Activated CD8-positive, alpha-beta memory T cell treated with anti-CD3 and anti-CD28 coated beads, Interleukin-2, amount 10 ng/mL, durations not matched to agents 7 days and 5 days (primary cell): ENCODE results near the gene CDC6. TPM values are rescaled to one million over a fixed set of nuclear protein-coding genes. Genes with fewer than 3 reads are reported as not detected.
A peak's percentile ranks its signal among the peaks of the same experiment; 100 is the strongest.

Experiments
- ATAC-seq: fragments of 150-1000 bp; cut with Tn5 transposase; one replicate; pipeline ENCODE4 v1.10.0; 2021; ENCODE audit warnings: moderate library complexity
- CTCF ChIA-PET: fragments of 350-600 bp; sonication (Branson Sonifier 250); formaldehyde crosslinking; loops from one replicate; lab custom pipeline; 2021; ENCODE audit warnings: antibody characterized with exemption; lab: Charles Lee
- DNase-seq: peaks from one replicate; pipeline ENCODE4 v3.0.0-alpha.2; 2020
- H3K27ac Mint-ChIP-seq: one replicate; pipeline ENCODE4 v1.8.0; 2021; ENCODE audit warnings: mild to moderate bottlenecking, mixed read lengths
- H3K27me3 Mint-ChIP-seq: one replicate; pipeline ENCODE4 v1.8.0; 2021; ENCODE audit warnings: mixed read lengths
- H3K36me3 Mint-ChIP-seq: one replicate; pipeline ENCODE4 v1.8.0; 2021; ENCODE audit warnings: mild to moderate bottlenecking, mixed read lengths
- H3K4me1 Mint-ChIP-seq: one replicate; pipeline ENCODE4 v1.8.0; 2021; ENCODE audit warnings: mixed read lengths
- H3K4me3 Mint-ChIP-seq: one replicate; pipeline ENCODE4 v1.8.0; 2021; ENCODE audit warnings: mild to moderate bottlenecking, moderate library complexity, mixed read lengths
- H3K9me3 Mint-ChIP-seq: one replicate; pipeline ENCODE4 v1.8.0; 2022; ENCODE audit warnings: low read depth, mixed read lengths
- total RNA-seq, 2 experiments: library from RNA; stranded (reverse); gene quantifications; one replicate each; pipeline ENCODE4 v1.2.3, GENCODE V29; 2021

CDC6 gene
- total RNA-seq, 2 experiments from 2014 or later, result 109 to 111 TPM

DNA sequence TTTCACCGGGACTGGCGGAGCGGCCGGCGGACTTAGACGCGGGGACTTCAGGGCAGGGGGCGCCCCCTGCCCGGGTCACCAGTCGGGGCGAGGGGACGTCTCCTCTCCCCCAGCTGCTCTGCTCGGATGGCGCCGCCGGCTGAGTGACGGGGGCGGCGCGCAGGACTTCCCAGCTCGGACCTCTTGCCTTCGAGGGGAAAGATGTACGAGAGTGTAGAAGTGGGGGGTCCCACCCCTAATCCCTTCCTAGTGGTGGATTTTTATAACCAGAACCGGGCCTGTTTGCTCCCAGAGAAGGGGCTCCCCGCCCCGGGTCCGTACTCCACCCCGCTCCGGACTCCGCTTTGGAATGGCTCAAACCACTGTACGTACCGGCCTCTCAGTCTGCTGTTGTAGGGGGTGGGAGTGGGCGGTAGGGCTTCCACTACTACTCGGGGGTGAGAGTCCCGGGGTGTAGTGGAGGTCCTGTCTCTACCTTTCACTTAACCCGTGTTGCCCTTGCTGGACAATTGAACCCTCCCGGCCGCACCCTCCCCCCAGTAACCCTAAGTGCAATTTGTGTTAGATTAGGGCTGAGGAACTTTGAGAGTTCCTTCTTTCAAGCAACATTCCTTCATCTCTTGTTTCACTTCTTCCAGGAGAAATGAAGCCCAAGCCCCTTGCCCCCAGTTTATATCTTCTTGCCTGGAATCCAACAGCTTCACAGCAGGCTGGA, 55.0 kb downstream of the CDC6 start:
- ATAC-seq, result no peak

DNA sequence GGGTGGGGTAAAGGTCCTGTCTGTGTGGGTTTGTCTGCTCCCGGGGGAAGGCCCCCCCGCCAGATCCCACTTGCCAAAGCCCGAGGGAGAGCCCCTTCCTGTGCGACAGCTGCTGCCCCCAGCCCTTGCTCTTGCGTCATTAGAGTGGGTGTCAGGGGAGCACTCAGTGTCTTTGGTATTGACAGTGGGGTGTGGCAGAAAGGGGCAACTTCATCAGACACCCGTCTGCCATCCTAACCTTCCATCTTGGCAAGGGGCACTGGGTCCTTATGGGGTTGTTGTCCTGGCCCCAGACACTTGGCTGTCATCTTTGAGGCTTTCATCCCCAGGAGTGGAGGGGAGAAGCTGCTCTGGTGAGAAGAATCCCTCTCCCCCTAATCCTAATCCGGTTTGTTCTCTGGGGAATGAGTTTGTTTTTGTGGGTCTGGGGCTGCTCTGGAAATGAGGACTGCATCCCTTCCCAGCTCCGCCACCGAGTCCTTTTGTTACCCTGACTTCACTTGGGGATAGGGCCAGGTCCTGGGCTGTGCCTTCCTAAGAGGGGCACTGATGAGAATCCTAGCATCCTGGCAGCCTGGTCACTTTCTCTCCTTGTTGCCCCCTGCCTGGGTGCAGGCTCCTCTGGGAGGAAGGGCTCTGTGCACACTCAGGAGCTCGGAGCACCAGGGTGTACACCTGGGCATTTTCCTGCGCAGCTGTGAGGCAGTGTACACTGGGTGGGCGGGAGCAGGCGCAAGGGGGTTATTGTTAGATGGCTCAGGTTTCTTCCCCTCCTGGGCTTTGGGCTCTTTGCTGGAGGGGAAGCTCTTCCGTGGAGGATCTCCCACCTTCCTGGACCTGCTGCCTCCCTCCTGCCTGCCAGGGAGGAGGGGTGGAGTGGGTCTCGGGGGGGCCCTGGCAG, 55.8 kb downstream of the CDC6 start:
- H3K36me3 Mint-ChIP-seq, result peaks cover 12% of the 10 kb centered on the region
- ATAC-seq (no peak), DNase-seq (no peak)
- H3K4me1 Mint-ChIP-seq, result peaks cover 78% of the 10 kb centered on the region
- no peak overlapping the region for H3K27ac Mint-ChIP-seq
- H3K9me3 Mint-ChIP-seq, result no peaks in the 10 kb centered on the region
- no peaks in the 10 kb centered on the region for H3K27me3 Mint-ChIP-seq
- CTCF ChIA-PET, result interaction anchor here (1.2 to 4.1 kb wide), 5 partner anchors 9 to 40 kb away, joined by 3 to 21 read pairs (median 16); no protein-coding TSS in a partner anchor
- peak overlapping the region; percentile 11 for H3K4me3 Mint-ChIP-seq

More for the DNA sequence above, 55.0 kb downstream of the CDC6 start:
- Mint-ChIP-seq H3K4me1 (peaks cover 79% of the 10 kb centered on the region), H3K36me3 (peaks cover 19% of the 10 kb centered on the region), H3K4me3 (peak overlapping the region; percentile 41), H3K9me3 (no peaks in the 10 kb centered on the region), H3K27ac (peak overlapping the region; percentile 7), H3K27me3 (no peaks in the 10 kb centered on the region)
- CTCF ChIA-PET, result interaction anchor here (1.2 to 4.1 kb wide), 2 partner anchors 17 to 39 kb away, joined by 4 to 20 read pairs; no protein-coding TSS in a partner anchor
- DNase-seq, result no peak

DNA sequence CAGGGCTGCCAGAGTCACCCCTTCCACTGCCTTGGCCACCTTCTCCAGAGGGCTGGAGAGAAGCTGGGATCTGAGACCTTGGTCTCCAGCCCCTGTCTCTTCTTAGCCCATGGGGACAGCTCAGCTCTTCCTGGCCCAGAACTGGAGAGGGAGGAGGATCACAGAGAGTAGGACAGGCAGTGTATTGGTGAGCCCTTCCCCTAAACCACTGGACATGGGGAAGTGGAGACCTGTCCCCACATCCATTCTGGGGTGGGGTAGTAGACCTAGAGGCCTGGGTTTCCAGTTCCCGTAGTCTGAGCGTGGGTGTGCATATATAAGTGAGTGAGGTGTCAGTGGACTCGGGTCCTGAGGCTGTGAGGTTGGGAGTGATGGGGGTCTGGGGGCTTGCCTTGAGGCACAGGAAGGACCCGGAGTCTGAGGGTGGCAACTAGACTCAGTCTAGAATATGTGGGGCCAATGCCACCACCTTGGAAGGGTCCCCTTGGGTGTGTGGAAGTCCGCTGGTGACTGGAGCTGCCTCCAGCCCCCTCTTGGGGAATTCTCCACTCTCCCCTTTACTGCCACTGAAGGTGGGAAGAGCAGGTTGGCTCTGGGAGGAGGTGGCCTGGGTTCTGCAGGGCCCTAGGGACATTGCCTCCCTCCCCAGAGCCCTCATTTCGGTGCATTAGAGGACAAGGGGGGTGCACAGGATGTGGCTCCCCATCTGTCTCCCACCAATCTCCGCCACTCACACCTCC, 56.9 kb downstream of the CDC6 start:
- H3K27me3 Mint-ChIP-seq, result no peaks in the 10 kb centered on the region
- peaks cover 13% of the 10 kb centered on the region for H3K36me3 Mint-ChIP-seq
- peaks cover 73% of the 10 kb centered on the region for H3K4me1 Mint-ChIP-seq
- peak overlapping the region; percentile 21 for H3K4me3 Mint-ChIP-seq
- H3K27ac Mint-ChIP-seq, result peak overlapping the region; percentile 34
- CTCF ChIA-PET, result interaction anchor here (1.5 to 4.1 kb wide), 5 partner anchors 8 to 41 kb away, joined by 3 to 21 read pairs (median 16); no protein-coding TSS in a partner anchor
- ATAC-seq, result no peak
- no peak for DNase-seq
- H3K9me3 Mint-ChIP-seq, result no peaks in the 10 kb centered on the region

DNA sequence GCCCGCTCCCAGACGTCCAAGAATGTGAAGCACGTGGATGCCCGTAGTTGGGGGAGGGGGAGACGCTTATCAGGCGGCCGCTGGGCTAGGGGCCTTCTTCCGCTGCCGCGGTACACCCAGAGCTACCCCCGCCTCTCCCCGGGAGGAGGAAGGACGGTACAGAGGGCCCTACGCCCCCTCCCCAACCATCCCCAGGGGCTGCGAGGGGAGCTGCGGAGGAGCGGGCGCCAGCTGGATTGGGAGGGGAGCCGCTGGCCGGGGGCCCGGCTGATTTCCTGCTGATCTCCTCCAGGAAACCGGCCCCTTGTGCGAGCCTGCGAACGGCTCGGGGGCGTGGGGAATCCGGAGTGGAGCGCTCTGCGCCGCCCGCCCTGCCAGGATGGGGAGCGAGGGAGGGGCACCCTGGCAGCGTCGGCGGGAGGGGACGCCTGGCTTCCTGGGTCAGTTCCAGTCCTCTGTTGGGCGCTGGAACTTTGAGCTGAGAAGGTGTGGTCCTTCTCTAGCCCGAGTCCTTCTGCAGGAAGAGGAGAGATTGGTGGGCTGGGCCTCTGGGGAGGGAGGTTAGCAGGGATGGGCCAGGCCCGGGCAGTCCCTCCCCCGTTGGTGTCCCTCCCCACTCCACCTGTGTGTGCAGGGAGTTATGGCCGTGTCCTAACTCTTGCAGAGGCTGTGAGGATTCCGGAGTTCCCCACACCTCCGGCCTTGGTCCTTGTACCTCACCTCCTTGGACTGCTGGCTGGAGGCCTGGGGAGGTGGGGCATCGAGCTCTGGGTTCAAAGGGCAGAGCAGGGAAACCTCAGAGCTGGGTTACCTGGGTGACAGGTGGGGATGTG, 57.7 kb downstream of the CDC6 start:
- CTCF ChIA-PET, result interaction anchor here (0.6 to 4.1 kb wide), 12 partner anchors 10 to 232 kb away, joined by 3 to 21 read pairs (median 4); no protein-coding TSS in a partner anchor
- Mint-ChIP-seq H3K9me3 (no peaks in the 10 kb centered on the region), H3K4me3 (no peak overlapping the region), H3K36me3 (peaks cover 8% of the 10 kb centered on the region), H3K4me1 (peaks cover 69% of the 10 kb centered on the region), H3K27ac (peak overlapping the region; percentile 56), H3K27me3 (no peaks in the 10 kb centered on the region)
- DNase-seq (no peak), ATAC-seq (peak; percentile 6)

DNA sequence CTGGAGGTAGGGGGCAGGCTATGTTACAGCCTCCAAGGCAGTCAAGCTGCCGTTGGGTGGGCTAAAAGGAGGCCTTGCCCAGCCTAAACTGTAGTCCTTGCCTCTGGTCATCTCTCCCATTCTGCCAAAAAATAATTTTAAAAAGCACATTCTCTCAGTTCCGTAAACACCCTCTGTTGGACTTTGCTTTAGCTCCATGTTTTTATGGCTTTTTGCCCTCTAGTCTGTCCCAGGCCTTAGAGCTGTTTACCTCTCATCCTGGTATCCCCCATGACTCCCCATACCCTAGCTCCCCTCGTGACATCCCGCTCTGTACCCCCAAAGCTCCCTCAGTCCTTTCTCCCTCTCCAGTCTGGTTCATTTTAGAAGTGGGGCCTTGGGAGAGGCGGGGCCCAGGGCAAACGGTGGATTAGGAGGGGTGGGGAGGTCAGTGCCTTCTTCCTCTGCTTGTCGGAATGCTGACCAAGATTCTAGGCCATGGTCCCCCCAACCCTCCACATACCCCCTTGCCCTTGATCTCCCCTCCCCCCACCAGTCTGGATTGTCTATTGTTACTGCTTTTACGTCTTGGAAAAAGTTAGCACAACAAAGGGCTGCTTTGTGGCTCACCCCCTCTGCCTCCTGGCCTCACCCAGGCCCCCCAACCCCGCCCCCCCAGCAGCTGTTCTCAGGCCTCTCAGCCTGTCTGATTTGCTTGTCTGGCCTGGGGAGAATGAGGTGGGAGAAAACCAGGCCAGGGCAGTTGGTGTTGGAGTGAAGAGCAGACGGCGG, 58.5 kb downstream of the CDC6 start:
- peaks cover 61% of the 10 kb centered on the region for H3K4me1 Mint-ChIP-seq

DNA sequence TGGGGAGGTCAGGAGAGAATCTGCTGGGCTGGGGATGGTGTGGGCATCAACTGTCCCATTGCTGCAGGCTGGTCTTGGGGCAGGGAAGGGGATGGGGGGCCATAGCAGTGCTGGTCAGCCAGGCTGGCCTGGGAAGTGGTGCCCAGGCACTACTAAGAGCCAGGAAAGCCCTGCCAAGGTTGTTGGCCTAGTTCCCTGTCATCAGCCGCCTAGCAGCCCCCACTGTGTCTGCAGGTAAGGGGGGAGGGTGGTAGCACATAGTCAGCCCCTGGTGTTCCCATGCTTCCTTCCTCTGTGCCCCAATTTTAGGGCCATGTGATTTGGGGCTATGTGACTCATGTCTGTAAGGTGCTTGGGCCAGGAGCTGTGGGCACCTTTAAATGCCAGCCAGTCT, 59.1 kb downstream of the CDC6 start:
- CTCF ChIA-PET, result interaction anchor here (1.5 to 3.4 kb wide), 3 partner anchors 8 to 29 kb away, joined by 4 to 21 read pairs (median 16); no protein-coding TSS in a partner anchor
- no peak for ATAC-seq
- Mint-ChIP-seq H3K9me3 (no peaks in the 10 kb centered on the region), H3K27ac (peak overlapping the region; percentile 48), H3K36me3 (peaks cover 7% of the 10 kb centered on the region), H3K4me3 (no peak overlapping the region), H3K4me1 (peaks cover 60% of the 10 kb centered on the region), H3K27me3 (no peaks in the 10 kb centered on the region)
- DNase-seq, result no peak

More for the DNA sequence above, 58.5 kb downstream of the CDC6 start:
- peak overlapping the region; percentile 49 for H3K27ac Mint-ChIP-seq
- no peaks in the 10 kb centered on the region for H3K27me3 Mint-ChIP-seq
- no peak for ATAC-seq
- no peaks in the 10 kb centered on the region for H3K9me3 Mint-ChIP-seq
- no peak overlapping the region for H3K4me3 Mint-ChIP-seq
- no peak for DNase-seq
- H3K36me3 Mint-ChIP-seq, result peaks cover 7% of the 10 kb centered on the region
- CTCF ChIA-PET, result interaction anchor here (0.6 to 4.1 kb wide), 12 partner anchors 9 to 233 kb away, joined by 3 to 21 read pairs (median 4); no protein-coding TSS in a partner anchor

DNA sequence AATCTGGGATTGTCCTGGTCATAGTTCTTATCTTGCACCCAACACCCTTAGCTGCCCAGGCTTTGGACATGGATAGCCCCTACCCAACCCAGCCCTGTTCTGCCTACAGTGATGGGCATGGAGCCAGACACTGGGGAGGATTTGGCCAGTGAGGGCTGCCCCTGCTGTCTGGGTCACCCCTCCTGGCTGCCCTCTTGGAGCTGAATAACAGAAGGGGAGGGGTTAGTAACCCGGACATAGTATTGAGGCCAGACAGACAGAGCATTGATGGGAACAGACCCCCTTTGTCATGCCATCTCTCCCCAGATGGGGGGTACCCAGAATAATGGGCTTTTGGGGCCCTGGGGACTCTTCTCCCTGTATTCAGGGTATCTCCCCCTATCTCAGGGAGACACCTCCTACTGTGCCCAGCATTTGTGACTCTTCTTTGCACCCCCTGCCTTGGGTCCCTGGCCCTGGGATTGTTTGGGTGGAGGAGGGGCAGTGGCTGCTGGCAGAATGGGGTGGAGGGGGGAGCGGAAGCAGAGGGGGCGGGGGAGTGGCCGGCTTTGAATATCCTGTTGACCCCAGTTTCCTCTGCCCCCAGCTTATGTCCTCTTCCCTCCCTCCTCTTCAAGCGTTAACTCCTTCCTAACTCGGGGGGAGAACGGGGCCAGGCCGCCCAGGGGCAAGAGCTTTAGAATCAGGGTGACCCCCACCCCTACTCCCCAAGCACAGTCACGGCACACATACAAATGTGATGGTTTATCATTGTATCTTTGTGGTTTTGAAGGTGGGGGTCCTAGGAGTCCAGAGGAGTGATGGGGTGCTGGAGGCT, 59.8 kb downstream of the CDC6 start:
- no peak for ATAC-seq
- Mint-ChIP-seq H3K27me3 (no peaks in the 10 kb centered on the region), H3K4me1 (peaks cover 65% of the 10 kb centered on the region), H3K4me3 (no peak overlapping the region), H3K9me3 (no peaks in the 10 kb centered on the region), H3K27ac (peak overlapping the region; percentile 76), H3K36me3 (peaks cover 11% of the 10 kb centered on the region)
- CTCF ChIA-PET, result interaction anchor here (0.5 to 1.8 kb wide), 4 partner anchors 10 to 1302 kb away, joined by 3 to 5 read pairs (median 4); no protein-coding TSS in a partner anchor
- DNase-seq, result no peak

DNA sequence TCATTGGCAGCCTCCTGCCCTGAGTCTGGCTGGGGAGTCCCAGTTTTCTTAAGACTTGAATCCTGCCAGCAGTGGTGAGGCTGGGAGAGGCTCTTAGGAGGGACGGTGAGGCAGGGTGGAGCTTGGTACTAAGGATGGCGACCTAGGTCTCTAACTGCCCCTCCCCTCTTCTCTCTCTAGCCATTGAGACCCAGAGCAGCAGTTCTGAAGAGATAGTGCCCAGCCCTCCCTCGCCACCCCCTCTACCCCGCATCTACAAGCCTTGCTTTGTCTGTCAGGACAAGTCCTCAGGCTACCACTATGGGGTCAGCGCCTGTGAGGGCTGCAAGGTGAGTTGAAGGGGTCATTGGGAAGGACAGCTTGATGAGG, 60.4 kb downstream of the CDC6 start:
- H3K9me3 Mint-ChIP-seq, result no peaks in the 10 kb centered on the region
- no peak for DNase-seq
- no peak overlapping the region for H3K4me3 Mint-ChIP-seq
- peak overlapping the region; percentile 76 for H3K27ac Mint-ChIP-seq
- ATAC-seq, result no peak
- peaks cover 8% of the 10 kb centered on the region for H3K36me3 Mint-ChIP-seq
- CTCF ChIA-PET, result interaction anchor here (0.5 to 1.8 kb wide), 5 partner anchors 10 to 1301 kb away, joined by 3 to 5 read pairs (median 3); no protein-coding TSS in a partner anchor
- no peaks in the 10 kb centered on the region for H3K27me3 Mint-ChIP-seq
- peaks cover 65% of the 10 kb centered on the region for H3K4me1 Mint-ChIP-seq

DNA sequence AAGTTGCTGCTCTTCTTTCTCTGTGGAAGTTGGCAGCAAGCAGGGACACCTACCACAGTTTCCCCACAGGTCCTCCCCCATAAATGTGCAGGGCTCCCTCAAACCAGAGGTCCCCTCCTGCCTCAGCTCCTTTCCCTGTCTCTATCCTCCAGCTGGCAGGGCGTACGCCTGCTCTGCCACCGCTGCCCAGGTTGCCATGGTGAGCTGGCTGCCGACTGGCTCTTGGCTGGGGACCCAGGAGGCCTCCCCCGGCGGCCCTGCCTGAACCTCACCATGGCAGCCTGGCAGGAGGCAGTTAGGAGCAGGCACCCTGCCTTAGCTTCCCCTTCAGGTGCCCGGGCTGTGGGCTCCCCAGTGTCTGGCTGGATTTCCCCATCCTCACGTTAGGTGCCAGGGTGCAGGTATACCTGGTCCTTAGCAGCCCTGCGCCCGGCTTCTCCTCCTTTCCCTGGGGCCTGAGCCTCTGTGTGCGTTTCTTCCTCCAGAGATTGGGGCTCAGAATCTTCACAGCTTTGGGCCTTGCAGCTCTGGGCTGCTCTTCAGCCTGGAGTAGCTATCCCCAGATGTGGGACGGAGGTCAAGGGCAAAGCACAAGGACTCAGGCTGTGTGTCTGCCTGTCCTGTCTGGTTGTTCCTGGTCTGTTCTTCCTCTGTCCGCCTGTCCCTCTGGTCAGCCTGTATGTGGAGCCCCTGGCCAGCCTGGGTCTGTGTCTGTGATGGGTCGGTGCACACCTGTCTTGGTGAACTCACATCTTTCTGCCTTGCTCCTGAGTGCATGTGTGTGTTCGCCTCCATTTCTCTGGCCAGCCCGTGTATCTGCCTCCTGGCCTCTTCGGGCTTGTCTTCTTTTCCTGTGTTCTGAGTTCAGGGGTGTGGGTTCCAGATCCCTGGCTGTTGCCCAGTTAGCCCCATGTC, 61.1 kb downstream of the CDC6 start:
- DNase-seq (no peak), ATAC-seq (no peak)
- H3K27me3 Mint-ChIP-seq, result no peaks in the 10 kb centered on the region
- H3K9me3 Mint-ChIP-seq, result no peaks in the 10 kb centered on the region
- H3K4me1 Mint-ChIP-seq, result peaks cover 62% of the 10 kb centered on the region
- CTCF ChIA-PET, result interaction anchor here (0.7 to 1.8 kb wide), 4 partner anchors 20 to 237 kb away, joined by 3 to 5 read pairs (median 3); no protein-coding TSS in a partner anchor
- peak overlapping the region; percentile 38 for H3K27ac Mint-ChIP-seq
- H3K4me3 Mint-ChIP-seq, result no peak overlapping the region
- H3K36me3 Mint-ChIP-seq, result peaks cover 8% of the 10 kb centered on the region

DNA sequence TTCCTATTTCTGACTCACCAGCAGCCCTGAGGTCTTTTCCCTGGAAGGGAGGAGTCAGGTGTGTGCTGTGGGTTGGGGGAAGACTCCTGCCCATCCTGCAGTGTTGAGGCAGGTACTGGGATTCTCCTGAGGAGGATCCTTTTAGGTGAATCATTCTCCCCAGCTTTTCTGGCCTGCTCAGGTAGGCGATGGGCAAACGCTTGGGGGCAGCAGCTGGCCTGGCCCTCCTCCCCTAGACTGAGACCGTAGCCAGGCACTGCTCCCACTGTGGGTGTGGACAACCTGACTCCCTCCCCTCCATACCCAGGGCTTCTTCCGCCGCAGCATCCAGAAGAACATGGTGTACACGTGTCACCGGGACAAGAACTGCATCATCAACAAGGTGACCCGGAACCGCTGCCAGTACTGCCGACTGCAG, 61.8 kb downstream of the CDC6 start:
- Mint-ChIP-seq H3K4me1 (peaks cover 56% of the 10 kb centered on the region), H3K9me3 (no peaks in the 10 kb centered on the region), H3K27me3 (no peaks in the 10 kb centered on the region), H3K27ac (peak overlapping the region; percentile 38), H3K4me3 (no peak overlapping the region), H3K36me3 (peaks cover 11% of the 10 kb centered on the region)
- ATAC-seq (no peak), DNase-seq (no peak)
- CTCF ChIA-PET, result interaction anchor here (1.1 kb wide), 1 partner anchor 21 kb away, joined by 3 read pairs; no protein-coding TSS in a partner anchor
